HEK293T (cell line): Measurements from ENCODE around the gene THRB.

Experiments used
- CTCF ChIA-PET: fragments of 350-600 bp; formaldehyde crosslinking; extraction: SDS; loops from one replicate; lab custom pipeline; 2021; ENCODE audit warnings: antibody characterized with exemption, inconsistent platforms; lab: Yijun Ruan, JAX
- POLR2A ChIA-PET: fragments of 350-600 bp; formaldehyde crosslinking; extraction: SDS; loops from one replicate; lab custom pipeline; 2020; ENCODE audit warnings: antibody characterized with exemption, inconsistent platforms; lab: Yijun Ruan, JAX
- DNase-seq: peaks from one replicate; pipeline ENCODE4 v3.0.0; 2012; ENCODE audit warnings: mixed read lengths; ENCODE audit errors: extremely low spot score
- ARNT ChIP-seq: fragments of 450-650 bp; IDR thresholded peaks from 2 replicates; pipeline ENCODE4 v1.6.1; 2017; ENCODE audit warnings: mild to moderate bottlenecking
- BHLHE40 ChIP-seq: fragments of 450-650 bp; IDR thresholded peaks from 2 replicates; pipeline ENCODE4 v1.6.1; 2016; ENCODE audit warnings: mild to moderate bottlenecking, moderate library complexity, borderline replicate concordance
- CTBP1 ChIP-seq: fragments of 450-650 bp; IDR thresholded peaks from 2 replicates; pipeline ENCODE4 v1.6.1; 2016; ENCODE audit warnings: borderline replicate concordance
- ELF4 ChIP-seq: fragments of 450-650 bp; IDR thresholded peaks from 2 replicates; pipeline ENCODE4 v1.6.1; 2017; ENCODE audit warnings: antibody characterized with exemption
- FOXA1 ChIP-seq: fragments of 450-650 bp; IDR thresholded peaks from 2 replicates; pipeline ENCODE4 v1.6.1; 2016; ENCODE audit warnings: mild to moderate bottlenecking
- FOXK2 ChIP-seq: fragments of 450-650 bp; IDR thresholded peaks from 2 replicates; pipeline ENCODE4 v1.6.1; 2016; ENCODE audit warnings: mild to moderate bottlenecking
- FOXM1 ChIP-seq: fragments of 450-650 bp; IDR thresholded peaks from 2 replicates; pipeline ENCODE4 v1.6.1; 2017; ENCODE audit warnings: mild to moderate bottlenecking, borderline replicate concordance
- HDGF ChIP-seq: fragments of 450-650 bp; IDR thresholded peaks from 2 replicates; pipeline ENCODE4 v1.6.1; 2017; ENCODE audit warnings: antibody characterized with exemption, borderline replicate concordance
- L3MBTL2 ChIP-seq: fragments of 450-650 bp; conservative IDR thresholded peaks from 2 replicates; pipeline ENCODE4 v1.6.1; 2016; ENCODE audit warnings: mild to moderate bottlenecking
- LEF1 ChIP-seq: fragments of 450-650 bp; IDR thresholded peaks from 2 replicates; pipeline ENCODE4 v1.6.1; 2017; ENCODE audit warnings: mild to moderate bottlenecking, borderline replicate concordance
- NFRKB ChIP-seq: fragments of 450-650 bp; IDR thresholded peaks from 2 replicates; pipeline ENCODE4 v1.6.1; 2016; ENCODE audit warnings: mild to moderate bottlenecking, moderate library complexity
- SP1 ChIP-seq: fragments of 450-650 bp; IDR thresholded peaks from 2 replicates; pipeline ENCODE4 v1.6.1; 2017
- SUZ12 ChIP-seq: fragments of 450-650 bp; IDR thresholded peaks from 2 replicates; pipeline ENCODE4 v1.6.1; 2016; ENCODE audit warnings: mild to moderate bottlenecking
- TARDBP ChIP-seq: fragments of 450-650 bp; IDR thresholded peaks from 2 replicates; pipeline ENCODE4 v1.6.1; 2016
- ZNF384 ChIP-seq: fragments of 450-650 bp; IDR thresholded peaks from 2 replicates; pipeline ENCODE4 v1.6.1; 2016
- TF ChIP-seq, protein P1 (sequence below): fragments of 450-650 bp; IDR thresholded peaks from 2 replicates; pipeline ENCODE4 v1.6.1; 2016

The THRB gene

DNA sequence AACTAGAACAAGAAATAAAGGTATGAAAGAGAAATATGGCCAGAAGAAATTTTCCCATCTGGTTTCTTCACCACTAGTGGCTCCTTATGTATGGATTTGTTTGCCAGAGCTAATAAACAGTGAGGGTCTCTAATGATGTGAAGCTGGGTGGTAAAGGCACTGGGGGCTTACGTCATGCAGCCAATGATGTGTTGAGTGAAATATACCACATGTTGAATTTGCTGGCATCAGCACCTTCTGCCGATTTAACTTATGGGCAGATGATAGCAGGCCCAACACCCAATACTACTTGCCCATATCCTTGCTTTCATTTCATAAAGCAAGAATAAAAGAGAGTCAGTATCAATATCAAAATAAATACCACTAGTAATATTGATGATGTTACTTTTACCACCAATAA, 133.0 kb downstream of the THRB start:
- ChIA-PET POLR2A (no interaction called here), CTCF (no interaction called here)
- DNase-seq, result no peak
- TF ChIP-seq L3MBTL2 (no peak), HDGF (no peak), FOXK2 (no peak), ZNF384 (no peak), TARDBP (no peak), ARNT (no peak), SUZ12 (no peak), NFRKB (no peak), SP1 (no peak), ELF4 (no peak), FOXA1 (no peak), CTBP1 (no peak), LEF1 (no peak), BHLHE40 (no peak)
- TF ChIP-seq, protein P1, sequence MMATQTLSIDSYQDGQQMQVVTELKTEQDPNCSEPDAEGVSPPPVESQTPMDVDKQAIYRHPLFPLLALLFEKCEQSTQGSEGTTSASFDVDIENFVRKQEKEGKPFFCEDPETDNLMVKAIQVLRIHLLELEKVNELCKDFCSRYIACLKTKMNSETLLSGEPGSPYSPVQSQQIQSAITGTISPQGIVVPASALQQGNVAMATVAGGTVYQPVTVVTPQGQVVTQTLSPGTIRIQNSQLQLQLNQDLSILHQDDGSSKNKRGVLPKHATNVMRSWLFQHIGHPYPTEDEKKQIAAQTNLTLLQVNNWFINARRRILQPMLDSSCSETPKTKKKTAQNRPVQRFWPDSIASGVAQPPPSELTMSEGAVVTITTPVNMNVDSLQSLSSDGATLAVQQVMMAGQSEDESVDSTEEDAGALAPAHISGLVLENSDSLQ, result no peak

DNA sequence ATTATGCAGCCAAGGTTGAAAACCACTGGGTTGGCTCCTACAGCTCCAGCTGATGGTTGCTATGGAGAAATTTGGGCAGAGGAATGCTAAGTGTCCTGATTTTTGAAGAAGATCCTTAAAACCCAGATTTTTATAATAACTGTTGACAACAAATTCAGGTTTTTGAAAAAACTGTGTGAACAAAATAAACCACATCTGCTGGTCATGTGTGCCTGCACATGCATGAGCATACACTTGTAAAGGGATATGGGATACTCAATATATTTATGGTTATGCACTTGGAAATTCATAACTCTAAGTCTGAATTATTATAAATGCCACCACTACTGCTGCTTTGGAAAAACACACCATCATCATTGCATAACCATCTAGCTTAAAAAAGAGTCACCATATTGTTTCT, 133.7 kb downstream of the THRB start:
- CTCF ChIA-PET, result no interaction called here
- TF ChIP-seq, protein P1, result no peak
- no peak for TF ChIP-seq TARDBP
- POLR2A ChIA-PET, result no interaction called here
- no peak for DNase-seq

DNA sequence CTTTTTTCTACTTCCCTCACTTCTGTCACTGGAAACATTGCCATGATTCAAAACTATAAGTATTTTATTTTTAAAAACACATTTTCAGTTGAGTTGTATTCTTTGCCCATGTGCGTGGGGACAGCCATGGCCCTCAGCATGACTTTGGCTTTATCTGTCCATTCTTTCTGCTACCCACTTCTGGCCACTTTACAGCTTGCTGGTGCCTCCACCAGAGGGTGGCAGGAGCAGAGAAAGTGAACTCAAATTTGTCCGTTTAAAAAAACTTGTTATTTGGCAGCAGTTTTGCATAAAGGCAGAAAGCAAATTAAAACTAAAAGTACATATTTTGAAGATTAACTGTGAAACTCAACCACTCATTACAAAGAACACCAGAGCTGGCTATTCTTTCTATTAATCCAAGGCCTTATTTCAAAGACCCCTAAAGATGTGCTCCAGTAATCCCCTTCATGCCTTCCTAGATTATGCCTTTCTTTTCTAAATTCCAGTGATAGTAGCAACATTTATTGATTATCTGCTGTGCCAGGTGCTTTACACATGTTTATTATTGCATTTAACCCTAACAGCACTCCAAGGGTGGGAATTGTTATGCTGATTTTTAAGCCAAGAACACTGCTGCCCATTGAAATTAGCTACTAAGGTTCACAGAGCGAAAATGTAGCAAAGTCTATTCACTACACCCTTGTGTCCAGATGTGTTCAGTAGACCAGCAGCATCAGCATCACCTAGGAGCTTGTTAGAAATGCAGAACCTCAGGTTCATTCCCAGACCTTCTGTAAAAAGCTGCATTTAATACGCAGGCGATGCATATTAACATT, 134.8 kb downstream of the THRB start:
- TF ChIP-seq BHLHE40 (no peak), SUZ12 (no peak), ARNT (no peak), ELF4 (no peak), FOXK2 (no peak), L3MBTL2 (no peak), CTBP1 (no peak), SP1 (no peak), ZNF384 (no peak), LEF1 (no peak)
- peak; percentile 12 for DNase-seq
- ChIA-PET CTCF (interaction anchor here (0.6 to 1.2 kb wide), 2 partner anchors 149 to 295 kb away, joined by 3 read pairs; no protein-coding TSS in a partner anchor), POLR2A (no interaction called here)

DNA sequence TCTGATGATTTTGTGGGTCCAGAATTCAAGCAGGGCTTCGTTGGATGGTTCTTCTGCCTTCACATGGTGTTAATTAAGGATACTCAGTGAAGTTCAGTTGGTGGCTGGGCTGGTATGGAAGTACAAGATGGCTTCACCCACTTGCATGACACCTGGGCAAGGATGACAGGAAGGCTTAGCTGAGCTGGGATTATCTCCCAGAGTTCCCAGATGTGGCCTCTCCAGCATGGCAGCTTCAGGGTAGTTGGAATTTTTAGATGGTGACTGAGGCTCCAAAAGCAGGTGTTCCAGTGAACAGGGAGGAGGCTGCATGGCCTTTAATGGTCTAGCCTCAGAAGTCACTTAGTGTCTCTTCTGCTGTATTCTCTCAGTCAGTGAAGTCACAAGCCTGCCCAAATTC, 135.5 kb downstream of the THRB start:
- CTCF ChIA-PET, result no interaction called here
- TF ChIP-seq ARNT (no peak), ELF4 (no peak), BHLHE40 (no peak), SP1 (no peak), LEF1 (no peak), FOXK2 (no peak), HDGF (no peak), TARDBP (no peak), ZNF384 (no peak), FOXA1 (no peak), CTBP1 (no peak)
- TF ChIP-seq, protein P1, result no peak
- DNase-seq, result no peak
- POLR2A ChIA-PET, result no interaction called here

DNA sequence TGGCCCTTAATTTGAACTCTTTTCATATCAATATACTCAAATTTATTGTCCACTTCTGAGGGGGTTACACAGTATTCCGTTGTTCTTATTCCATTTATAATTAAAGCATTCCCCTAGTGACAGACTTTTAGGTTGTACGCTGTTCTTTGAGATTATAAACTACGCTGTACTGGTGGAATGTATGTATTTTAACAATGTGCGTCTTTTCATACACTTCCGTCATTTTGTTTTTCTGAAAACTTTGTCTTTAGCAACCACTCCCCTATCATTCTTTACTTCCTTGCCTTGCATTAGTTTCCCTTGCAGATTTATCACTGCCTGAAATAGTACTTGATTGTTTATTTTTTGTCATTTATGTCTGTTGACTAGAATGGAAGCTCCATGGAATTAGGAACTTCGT, 137.0 kb downstream of the THRB start:
- TF ChIP-seq L3MBTL2, result no peak
- TF ChIP-seq SUZ12, result no peak
- TF ChIP-seq, protein P1, result no peak
- no peak for TF ChIP-seq CTBP1
- no peak for TF ChIP-seq FOXA1
- TF ChIP-seq ELF4, result no peak
- TF ChIP-seq LEF1, result no peak
- TF ChIP-seq NFRKB, result no peak
- TF ChIP-seq ZNF384, result no peak
- ChIA-PET POLR2A (no interaction called here), CTCF (no interaction called here)
- DNase-seq, result no peak

DNA sequence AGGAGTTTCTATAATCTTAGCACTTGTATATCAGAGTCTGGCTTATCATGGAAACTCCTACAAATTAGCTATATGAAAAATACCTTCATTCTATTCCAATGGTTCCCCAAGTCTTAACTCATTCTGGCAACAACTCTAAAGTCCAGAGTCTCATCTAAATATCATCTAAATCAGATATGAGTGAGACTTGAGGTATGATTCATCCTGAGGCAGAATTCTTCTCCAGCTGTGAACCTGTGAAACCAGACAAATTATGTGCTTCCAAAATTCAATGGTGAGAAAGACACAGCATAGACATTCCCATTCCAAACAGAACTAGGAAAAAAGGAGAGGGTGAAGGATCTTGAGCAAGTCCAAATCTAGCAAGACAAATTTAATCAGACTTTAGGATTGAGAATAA, 138.8 kb downstream of the THRB start:
- DNase-seq, result no peak
- POLR2A ChIA-PET, result no interaction called here
- TF ChIP-seq ELF4 (no peak), CTBP1 (no peak), ZNF384 (no peak), HDGF (no peak), NFRKB (no peak), BHLHE40 (no peak), FOXA1 (no peak), LEF1 (no peak), TARDBP (no peak), L3MBTL2 (no peak), SP1 (no peak), FOXK2 (no peak), SUZ12 (no peak), ARNT (no peak), FOXM1 (no peak)
- TF ChIP-seq, protein P1, result no peak
- CTCF ChIA-PET, result interaction anchor here (0.7 kb wide), 1 partner anchor 363 kb away, joined by 3 read pairs; no protein-coding TSS in a partner anchor
